ENCODE results near the gene PAK5.

Gene PAK5

GRCh38 chr20:9867196-9867980 is 28.5 kb upstream of the PAK5 start:
- no peak for TF ChIP-seq CTCF (conservative IDR thresholded peaks at IDR 0.05; ENCODE audit: control insufficient read depth, insufficient read depth, low read depth, low read length)
- DNase-seq (ENCODE audit: low read depth): no peak

GRCh38 chr20:9852566-9852965 is 13.7 kb upstream of the PAK5 start:
- H3K4me3 ChIP-seq (ENCODE audit: control insufficient read depth, low read depth, low read length): no peak overlapping the region
- TF ChIP-seq CTCF (conservative IDR thresholded peaks at IDR 0.05; ENCODE audit: control insufficient read depth, insufficient read depth, low read depth, low read length): no peak
- no peak for DNase-seq (ENCODE audit: low read depth)

More at GRCh38 chr20:9867196-9867980, 28.5 kb upstream of the PAK5 start:
- H3K4me3 ChIP-seq (ENCODE audit: control insufficient read depth, low read depth, low read length): no peak overlapping the region

GRCh38 chr20:9839626-9840025 is 750 bp upstream of the PAK5 start:
- TF ChIP-seq CTCF (conservative IDR thresholded peaks at IDR 0.05; ENCODE audit: control insufficient read depth, insufficient read depth, low read depth, low read length): no peak
- no peak for DNase-seq (ENCODE audit: low read depth)
- no peak overlapping the region for H3K4me3 ChIP-seq (ENCODE audit: control insufficient read depth, low read depth, low read length)

- no peak overlapping the region for H3K4me3 ChIP-seq (ENCODE audit: control insufficient read depth, low read depth, low read length)
- DNase-seq (ENCODE audit: low read depth): no peak
- TF ChIP-seq CTCF (conservative IDR thresholded peaks at IDR 0.05; ENCODE audit: control insufficient read depth, insufficient read depth, low read depth, low read length): no peak
These were observed 870 bp downstream of the PAK5 start for GRCh38 chr20:9838035-9838377.

GRCh38 chr20:9837634-9838033 is 1.2 kb downstream of the PAK5 start:
- no peak for TF ChIP-seq CTCF (conservative IDR thresholded peaks at IDR 0.05; ENCODE audit: control insufficient read depth, insufficient read depth, low read depth, low read length)
- DNase-seq (ENCODE audit: low read depth): no peak
- H3K4me3 ChIP-seq (ENCODE audit: control insufficient read depth, low read depth, low read length): no peak overlapping the region

GRCh38 chr20:9835302-9835701 is 3.6 kb downstream of the PAK5 start:
- DNase-seq (ENCODE audit: low read depth): no peak
- no peak for TF ChIP-seq CTCF (conservative IDR thresholded peaks at IDR 0.05; ENCODE audit: control insufficient read depth, insufficient read depth, low read depth, low read length)
- no peak overlapping the region for H3K4me3 ChIP-seq (ENCODE audit: control insufficient read depth, low read depth, low read length)

Measured in fibroblast of mammary gland (primary cell).